Stimulated activated CD4-positive, alpha-beta T cell treated with anti-CD3 and anti-CD28 coated beads, TNF-alpha, amount 100 ng/mL, for 48 hours (primary cell): ENCODE data around the gene ASTL.

Experiments
- DNase-seq, 3 donors: peaks; one replicate each; pipeline ENCODE4 v3.0.0-alpha.2; 2020; ENCODE audit warnings: low read depth in 3 of 3

The ASTL gene

DNA sequence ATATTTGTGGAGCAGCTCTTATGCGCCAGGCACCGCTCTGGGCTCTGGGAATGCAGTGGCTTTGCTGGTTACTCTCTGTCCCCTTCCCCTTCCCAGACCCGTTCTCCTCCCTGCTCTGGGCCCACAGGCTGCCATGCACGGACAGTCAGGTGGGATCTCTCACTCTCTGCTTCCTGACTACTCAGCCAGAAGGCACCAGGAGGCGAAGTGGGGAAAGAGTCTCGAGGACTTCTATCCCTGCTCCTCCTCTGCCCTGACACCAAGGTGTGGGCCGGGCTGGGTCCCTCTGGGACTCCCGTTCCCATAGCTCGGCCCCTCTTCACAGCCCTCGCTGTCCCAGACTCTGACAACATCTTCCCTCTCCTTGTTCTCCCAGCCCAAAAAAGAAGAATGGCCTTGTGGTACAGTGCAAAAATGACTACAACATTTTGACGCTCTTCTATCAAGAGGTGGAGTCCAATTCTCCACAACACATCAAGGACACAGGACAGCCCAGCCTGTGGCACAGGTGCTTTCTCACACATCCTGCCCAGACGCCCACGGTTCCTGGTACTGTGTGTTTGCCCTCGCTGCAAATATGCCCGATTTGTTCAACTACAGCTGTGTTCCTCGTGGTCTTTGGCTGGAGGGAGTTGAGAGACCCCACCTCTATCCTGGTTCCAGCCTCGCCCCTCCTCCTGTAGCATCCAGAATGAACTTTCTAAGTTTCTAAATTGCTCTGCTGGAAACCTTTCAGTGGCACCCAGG is 21.0 kb upstream of the ASTL start:
- no peak for DNase-seq

DNA sequence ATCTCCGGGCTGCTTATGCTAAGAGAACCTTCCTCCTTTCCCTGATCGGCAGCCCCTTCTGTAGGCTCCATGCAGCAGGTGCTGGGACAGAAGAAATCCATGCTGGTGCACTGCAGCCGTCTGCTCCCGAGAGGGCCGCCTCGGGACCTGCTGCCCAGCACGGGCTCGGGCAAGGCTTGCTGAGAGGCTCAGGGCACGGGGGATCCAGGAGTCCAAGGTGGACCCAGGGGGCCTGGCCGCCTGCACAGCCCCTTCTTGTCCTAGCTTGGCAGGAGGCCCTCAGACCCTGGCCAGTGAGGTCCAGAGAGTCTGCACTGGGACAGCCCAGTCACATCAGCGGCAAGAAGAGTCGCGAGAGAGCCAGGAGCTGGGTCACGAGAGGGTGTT is 20.2 kb upstream of the ASTL start:
- DNase-seq, result no peak

DNA sequence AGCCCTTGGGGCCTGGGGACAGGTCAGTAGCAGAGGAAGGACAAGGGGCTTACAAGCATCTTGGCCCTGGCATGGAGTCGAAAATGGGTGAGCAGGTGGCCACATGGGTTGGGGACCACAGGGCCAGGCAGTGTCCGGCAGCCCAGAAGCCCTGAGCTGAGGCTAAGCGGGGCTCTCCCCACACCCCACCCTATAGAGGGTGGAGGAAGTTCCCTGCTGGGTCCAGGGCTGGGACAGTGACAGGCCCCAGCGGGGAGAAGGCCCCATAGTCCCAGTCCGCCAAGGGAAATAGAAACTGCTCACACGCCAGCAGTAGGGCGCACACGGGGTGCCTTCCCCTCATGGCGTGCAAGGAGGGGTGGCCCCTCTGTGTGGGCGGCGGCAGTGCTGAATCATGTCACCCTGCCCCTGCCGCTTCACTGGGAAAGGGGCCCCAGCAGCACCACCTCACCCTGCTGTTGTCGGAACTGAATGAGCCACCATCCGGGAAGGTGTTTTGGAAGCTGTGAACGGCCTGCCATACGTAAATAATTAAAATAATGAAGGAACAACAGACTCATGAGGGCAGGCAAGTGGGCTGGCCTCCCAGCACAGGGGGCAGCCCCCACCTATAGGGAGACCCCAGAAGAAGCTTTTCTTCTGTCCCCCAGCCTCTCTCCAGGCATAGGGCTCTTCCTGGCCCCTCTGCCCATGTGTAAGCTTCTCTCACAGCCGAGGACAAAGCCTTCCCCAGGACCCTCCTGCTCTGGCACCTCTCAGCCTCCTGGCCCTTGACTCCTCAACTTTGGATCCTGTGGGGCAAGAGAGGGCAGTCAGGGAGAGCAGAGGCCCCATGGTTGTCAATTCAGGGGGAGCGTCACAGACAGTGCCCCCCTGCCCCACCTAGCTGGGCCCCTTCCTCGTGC is 19.6 kb upstream of the ASTL start:
- peak; percentile 94 to 98 (median 97) for DNase-seq

DNA sequence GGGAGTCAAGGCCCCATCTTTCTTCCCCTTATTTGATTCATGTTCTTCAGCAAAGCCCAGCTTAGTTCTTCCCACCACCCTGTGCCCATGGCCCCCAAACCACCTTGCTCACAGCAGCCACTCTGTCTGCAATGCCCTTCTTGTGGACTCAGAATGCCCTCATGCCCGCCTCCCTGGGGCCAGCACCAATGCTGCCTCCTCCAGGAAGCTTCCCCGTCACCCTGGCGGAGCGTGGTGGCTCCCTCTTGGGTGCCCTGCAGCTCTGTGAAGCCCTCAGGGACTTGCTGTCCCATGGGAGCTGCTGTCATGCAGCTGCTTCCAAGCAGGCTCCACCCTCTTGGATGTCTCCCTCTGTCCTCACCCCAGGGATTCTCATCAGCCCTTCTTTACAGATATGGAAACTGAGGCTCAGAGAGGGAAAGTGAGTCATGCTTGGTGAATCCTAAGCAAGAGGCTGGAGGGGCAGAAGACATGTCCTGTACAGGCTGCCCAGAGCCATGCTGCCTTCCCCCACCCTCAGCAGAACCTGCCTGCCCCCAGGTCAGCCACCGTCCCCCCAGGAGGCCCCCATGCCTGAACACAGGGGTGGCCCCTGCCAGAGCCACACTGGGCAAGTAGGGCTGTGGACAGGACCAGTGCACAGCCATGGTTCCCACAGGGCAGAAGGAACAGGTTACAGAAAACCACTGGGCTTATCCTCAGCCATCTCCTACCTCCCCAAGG is 18.8 kb upstream of the ASTL start:
- no peak for DNase-seq

DNA sequence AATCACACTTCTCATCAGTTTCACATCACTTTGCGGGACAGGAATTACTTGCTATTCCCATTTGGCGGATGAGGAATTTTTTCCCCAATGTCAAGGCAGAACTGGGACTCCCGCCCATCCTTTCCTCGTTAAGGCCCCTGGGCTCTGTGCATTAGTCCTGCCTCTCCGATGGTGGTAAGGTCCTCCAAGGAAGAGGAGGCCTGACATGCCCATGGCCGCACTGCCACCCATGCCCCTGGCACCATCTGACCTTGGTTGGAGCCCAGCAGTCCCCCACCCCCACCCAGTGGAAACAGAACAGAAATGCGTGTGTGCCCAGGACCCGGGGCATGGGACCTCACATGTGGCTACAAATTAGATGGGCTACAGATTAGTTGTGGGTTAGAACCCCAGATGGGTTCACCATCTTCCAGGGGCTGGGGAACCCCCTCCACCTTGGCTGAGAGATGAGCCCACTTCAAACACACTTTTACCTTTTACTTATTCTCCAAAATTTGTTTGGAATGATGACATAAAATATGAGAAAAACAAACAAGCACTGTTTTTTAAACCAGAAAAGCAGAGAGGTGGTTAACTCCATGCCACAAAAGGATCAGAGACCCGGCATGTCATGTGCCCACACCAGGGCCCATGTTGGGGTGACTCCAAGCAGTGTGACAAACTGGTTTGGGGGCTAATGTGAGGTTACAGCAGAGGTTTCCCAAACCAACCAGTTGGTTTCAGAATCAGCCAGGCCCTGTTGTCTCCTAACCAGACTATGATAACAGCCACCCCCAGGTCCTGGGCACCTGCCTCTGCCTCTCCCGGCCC is 17.9 kb upstream of the ASTL start:
- peak in 1 of 3 donors; percentile 67 for DNase-seq

DNA sequence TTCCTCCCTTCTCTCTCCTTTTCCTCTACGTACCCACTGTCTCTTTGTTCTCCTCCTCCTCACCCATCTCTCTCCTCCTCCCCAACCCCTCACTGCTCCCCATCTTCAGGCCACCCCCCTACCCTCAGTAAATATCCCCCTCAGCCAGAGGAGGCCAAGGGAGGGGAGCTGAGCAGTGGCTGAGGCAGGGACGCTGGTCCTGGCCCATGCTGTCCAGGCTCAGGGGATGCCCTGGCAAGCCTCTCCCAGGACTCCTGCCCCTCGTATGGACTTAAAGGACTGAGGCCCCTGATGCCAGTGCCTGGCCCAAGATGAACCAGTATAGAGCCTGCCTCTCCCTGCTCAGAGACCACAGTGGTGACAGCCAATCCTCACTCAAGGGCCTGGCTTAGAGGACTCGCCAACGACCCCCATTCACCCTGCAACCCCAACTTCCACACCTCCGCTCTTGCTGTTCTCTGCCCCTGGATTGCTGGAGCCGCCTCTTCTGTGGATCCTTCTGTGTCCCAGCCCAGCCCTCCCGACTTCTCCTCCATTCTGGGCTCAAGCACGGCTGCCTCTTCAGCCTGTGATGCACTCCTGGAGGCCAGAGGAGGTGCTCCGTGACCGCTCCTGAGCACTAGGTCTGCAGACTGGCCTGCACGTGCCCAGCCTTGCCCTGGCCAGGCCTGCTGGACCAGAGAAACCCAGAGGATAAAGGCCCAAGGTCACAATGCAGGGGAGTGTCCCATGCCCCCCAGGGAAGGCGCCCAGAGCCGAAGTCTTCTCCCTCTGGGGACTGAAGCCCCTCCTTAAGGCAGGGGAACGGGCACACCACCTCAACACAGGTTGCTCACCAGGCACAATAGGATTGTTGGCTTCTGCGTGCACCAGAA is 16.4 kb upstream of the ASTL start:
- no peak for DNase-seq

DNA sequence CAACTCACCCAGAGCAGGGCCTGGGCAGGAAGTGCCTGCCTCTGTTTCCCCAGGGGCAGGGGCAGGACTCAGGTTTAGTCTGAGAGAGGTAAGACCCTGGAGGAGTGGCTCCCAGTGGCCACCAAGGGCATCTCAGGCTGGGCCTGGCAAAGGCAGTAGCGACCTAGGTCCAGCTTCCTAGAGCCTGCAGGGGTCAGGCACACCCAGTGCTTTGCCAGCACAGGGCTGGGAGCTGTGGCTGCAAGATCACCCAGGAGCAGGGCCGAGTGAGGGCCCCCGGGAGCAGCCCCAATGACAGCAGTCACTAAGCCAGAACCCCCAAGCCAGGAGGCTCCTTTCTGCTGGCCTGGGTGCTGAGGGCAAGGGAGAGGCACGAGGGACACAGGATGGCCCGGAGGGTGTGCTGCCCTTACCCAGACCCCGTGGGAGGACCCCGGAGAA is 15.7 kb upstream of the ASTL start:
- DNase-seq, result no peak

DNA sequence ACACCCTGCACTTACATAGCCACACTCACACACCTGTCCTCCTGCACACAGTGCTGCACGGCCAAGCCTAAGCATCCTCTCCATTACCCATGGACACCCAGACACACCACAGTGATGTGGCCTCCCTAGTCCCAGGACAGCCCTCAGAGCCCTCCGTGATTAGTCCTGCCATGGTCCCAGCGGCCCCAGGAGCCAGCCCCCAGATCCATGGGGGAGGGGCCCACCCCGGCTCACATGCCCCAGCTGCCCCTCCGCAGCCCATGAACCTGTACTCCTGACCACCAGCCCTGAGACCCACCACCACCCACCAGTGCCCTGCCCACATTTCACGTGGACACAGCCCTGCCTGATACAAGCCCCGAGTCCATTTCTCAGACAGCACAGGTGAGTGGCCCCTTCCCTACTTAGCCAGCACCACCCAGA is 15.0 kb upstream of the ASTL start:
- no peak for DNase-seq

DNA sequence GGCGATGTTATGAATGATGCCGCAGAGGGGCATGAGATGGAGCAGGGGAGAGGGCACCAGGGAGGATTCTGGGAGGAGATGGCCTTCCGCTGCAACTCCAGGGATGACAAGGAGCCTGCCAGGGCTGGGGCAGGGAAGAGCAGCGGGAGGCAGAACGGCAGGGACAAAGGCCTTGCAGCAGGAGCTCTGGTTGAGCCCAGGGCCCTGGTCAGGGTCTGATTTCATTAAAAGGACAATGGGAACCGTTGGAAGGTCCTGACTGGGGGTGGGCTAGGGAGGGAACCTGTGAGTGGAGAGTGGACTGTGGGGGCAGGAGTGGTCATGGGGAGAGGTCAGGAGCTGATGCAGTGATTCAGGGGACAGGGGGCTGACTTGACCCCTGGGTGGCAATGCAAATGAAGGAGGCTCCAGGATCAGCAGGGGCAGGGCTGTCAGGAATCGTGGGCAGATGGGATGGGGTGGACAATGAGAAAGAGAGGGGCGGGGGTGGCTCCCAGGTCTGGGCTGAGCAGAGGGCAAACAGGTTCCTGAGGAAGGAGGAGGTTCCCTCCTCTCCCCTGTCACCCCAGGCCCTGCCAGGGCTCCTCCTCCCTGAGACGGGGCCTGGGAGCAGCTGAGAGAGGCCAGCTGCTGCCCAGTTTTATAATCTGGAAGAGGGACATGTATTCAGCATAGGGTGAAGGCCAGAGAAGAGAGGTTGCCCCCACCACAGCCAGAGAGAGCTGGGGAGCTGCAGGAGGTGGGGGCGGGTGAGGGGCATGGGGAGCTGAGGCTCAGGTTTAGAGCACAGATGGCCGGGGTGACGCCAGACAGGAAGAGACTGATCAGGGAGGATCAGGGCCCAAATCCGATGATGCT is 14.2 kb upstream of the ASTL start:
- DNase-seq, result no peak

DNA sequence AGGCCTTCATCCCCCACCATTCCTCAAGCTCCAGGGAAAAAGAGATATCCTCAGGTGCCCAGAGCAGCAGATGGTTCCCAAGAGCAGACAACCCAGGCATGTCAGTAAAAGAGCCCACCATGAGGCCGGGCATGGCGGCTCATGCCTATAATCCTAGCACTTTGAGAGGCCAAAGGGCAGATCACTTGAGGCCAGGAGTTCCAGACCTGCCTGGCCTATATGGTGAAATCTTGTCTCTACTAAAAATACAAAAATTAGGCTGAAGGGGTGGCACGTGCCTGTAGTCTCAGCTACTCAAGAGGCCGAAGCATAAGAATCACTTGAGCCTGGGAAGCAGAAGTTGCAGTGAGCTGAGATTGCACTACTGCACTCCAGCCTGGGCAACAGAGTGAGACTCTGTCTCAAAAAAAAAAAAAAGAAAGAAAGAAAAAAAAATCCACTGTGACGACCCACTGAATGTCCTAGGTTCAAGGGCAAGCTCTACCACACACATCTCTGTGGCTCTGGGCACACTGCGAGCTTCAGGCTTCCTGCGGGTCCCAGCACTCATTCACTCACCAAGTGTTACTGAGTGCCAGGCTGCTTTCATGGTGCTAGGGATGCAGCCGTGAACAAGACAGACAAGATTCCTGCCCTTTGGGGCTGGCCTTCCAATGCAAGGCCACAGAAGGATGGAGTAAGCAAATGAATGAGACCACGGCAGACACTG is 13.4 kb upstream of the ASTL start:
- DNase-seq, result no peak

DNA sequence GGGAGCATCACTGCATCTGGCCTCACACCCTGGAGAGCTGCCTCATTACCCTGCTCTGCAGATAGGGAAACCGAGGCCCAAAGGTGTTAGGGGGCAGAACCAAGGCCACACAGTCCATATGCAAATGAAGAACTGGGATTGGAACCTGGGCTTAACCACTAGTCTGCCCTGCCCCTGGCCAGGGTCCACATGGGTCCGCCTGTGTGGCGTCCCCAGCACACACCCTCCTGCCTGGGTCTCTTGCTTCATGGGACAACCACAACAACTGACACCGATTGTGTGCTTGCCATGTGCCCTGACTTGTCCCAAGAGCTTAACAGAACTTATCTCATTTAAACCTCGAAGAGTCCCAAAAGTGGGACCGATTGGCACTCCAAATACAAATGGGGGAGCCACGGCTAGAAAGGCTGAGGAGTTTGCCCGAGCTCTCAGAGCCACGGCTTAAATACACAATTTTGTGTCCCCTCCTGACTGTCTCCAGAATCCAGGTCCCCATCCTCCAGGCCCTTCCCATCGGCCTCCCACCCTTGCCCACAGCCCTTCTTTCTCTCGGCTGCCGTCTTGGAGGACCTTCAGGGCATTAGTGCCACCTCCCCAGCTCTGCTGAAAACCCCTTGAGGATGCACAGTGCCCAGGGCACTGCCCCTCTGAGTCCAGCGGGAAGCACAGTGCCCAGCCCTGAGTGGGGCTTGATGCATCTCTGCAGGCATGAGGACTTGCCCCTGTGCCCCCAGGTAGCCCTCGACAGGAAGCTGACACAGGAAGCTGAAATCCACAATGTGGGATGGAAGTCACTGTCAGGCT is 12.7 kb upstream of the ASTL start:
- DNase-seq, result no peak

DNA sequence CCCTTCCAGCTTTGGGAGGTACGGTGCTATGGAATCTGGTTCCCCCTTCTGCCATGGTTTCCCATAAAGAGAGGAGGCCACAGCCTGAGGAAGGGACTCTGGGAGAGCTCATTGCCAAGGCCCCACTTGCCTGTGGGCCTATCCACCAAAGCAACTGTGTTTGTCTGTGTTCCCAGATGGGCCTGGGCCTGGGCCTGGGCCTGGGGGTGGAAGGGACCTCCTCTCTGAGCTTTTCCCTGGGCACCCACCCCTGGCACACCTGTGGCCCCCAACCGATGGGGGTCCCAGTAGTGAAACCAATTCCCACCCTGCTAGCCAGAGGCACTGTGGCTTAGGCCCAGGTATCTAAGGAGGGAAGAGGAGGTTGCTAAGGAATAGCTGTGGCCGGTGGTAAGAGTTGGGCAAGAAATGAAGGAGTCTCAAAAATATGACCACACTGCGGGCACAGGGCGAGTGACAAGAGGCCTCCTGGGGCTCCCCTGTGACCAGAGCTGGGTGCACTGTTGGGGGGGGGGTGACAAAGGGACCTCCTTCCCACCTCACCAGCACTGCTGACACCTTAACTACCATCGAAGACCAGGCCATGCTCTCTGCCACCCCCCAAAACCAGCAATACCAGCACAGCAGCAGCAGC is 11.8 kb upstream of the ASTL start:
- no peak for DNase-seq

DNA sequence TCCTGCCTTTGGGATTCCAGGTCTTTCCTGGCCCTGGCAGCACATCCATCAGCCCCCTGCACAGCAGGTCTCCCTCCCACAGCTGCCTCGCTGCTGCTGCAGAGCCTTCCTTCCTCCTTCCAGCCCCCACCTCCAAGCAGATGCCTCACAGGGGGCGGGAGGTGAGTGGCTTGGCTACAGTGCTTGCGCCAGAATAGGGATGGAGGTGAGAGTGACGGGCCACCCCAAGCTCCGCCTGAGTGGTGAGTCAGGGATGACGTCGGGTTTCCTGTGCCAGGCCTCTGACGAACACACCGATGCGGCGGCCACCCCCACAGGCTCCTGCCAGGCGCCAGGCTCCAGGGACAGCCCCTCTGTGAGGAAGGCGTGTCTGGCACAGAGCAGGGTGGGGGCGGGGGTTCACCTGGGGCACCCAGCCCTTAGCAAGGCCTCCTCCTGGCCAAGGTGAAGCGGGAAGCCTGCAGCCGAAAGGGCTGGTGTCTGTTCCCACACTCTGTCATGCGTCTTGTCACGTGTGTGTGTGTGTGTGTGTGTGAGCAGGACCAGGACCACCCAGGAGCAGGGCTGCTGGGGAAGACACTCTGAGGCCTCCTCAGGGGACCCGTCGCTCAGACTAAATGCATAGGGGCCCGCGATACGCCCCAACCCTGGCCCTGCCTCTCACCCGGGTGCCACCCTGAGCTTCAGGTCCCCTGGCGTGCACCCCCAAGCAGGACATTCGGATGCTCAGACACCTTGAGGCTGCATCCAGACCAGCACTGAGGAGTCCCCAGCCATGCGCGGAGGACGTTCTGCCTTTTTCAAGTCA is 10.3 kb upstream of the ASTL start:
- peak; percentile 92 to 98 (median 97) for DNase-seq

DNA sequence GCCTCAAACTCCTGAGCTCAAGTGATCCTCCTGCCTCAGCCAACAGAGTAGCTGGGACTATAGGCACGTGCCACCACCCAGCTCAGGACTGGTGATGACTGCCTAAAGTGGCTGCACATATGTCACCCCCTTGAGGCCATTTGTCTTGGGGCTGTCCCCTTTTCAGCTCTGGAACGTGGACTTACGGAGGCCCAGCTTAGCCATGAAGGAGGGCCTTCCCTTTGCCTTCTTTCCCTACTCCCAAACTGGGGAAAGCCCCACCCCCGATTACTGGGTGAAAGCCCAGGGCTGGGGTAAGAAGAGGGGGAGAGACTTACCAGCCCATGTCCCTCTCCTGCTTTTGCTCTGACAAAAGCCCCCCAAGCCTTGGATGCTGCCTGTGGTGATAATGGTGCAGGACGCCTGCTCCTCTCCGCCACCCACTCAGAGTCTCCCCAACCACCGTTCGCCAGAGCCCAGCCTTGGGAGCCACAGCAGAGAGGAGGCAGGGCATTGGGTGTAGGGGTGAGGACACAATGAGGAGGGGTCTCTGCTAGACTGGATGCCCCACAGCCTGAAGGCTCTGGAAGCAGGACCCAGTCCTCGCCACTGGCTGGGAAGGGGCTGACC is 9.4 kb upstream of the ASTL start:
- DNase-seq, result no peak

DNA sequence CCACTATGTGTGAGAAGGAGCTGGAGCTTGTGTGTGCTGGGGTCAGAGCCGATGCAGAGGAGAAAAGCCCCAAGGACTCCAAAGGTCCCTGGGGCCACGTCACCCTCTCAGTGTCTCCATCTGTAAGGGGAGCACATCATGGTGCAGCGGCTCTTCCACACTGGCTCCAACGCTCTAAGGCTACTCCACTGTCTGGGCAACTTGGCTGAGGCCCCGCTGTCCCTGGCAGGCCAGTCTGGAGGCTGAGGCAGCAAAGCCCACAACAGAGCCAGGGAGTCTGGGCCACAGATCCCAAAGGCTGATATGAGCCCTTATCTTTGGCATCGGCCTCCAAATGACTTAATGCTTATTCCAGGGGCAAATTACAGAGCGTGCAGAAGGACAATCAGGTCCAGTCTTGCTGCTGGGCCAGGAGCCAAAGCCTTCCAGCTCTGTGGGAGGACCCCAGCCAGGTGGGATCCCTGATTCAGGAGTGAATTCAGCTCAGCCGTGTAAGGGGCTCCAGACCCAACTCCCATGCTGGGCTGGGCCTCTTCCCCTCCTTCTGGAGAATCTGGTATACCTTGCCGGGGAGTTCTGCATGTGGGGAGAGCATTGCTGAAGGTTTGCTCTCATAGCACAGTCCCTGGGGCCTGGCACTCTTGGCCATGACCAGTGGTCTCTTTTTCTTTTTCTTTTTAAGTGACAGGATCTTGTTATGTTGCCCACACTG is 8.7 kb upstream of the ASTL start:
- no peak for DNase-seq
